Measurements from ENCODE around the gene FNBP1L.

GRCh38 chr1:93474321-93474720 is 26.4 kb downstream of the FNBP1L start:
- TF ChIP-seq EZH2phosphoT487 (IDR thresholded peaks at IDR 0.05; ENCODE audit: insufficient read depth, low read depth) (no peak), EZH2 (IDR thresholded peaks at IDR 0.05; ENCODE audit: insufficient read depth, poor library complexity, severe bottlenecking) (no peak)

All from GM23248 (cell line).